Fibroblast of pulmonary artery (primary cell): ENCODE data around the gene MTFR1L.

Experiments
- DNase-seq: peaks from one replicate; pipeline ENCODE4 v3.0.0-alpha.2; 2010; ENCODE audit warnings: low read depth
- H3K4me3 ChIP-seq: replicated peaks from 2 replicates; pipeline ENCODE4 v1.5.1; 2011; ENCODE audit warnings: low read depth, mild to moderate bottlenecking, control low read depth, low read length, moderate library complexity
- TF ChIP-seq, protein P1 (sequence below): IDR thresholded peaks from 2 replicates; pipeline ENCODE4 v1.5.1; 2011; ENCODE audit warnings: mild to moderate bottlenecking, control low read depth, low read length, inconsistent platforms; ENCODE audit errors: missing control alignments

MTFR1L gene

DNA sequence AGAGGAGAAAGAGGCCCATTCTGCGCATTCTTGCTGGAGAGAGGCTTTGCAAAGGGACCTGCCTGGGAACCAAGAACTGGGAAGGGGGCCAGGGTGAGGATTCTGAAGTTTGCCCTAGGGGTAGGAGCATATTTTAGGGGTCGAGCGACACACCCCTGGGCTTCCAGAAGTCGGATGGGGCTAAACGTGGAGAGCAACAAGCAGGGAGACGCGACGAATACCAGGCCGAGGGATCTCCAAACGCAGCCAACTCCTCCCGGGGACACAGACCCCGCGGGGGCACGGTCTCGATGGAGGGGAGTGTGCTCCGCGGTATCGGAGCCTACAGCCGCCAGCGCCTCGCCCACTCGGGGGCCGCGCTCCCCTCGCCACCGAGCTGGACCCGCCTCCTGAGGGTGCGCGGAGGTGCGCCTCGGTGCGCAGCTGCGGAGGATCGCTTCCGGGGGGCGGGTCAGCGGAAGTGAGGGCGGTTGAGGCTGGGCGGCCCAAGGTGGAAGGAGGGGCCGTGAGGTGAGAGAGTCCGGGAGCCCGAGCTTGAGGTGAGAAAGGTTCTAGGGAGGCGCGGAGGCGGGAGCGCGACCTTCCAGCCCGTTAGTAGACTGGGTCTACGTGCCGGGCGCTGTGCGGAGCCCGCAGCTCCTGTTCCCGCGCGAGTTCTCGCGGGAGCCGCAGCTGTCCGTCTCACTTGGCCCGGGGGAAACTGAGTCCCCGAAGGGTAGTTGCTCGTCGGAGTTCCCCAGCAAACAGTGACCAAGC is at the start of gene MTFR1L:
Gene MTFR1L (plus strand): TSS at position 464 of the 756 bp plus-strand sequence. CDS start 3,151 bp downstream, outside the sequence.
- peak within 1 kb of the TSS; percentile 90 for H3K4me3 ChIP-seq
- TF ChIP-seq, protein P1, sequence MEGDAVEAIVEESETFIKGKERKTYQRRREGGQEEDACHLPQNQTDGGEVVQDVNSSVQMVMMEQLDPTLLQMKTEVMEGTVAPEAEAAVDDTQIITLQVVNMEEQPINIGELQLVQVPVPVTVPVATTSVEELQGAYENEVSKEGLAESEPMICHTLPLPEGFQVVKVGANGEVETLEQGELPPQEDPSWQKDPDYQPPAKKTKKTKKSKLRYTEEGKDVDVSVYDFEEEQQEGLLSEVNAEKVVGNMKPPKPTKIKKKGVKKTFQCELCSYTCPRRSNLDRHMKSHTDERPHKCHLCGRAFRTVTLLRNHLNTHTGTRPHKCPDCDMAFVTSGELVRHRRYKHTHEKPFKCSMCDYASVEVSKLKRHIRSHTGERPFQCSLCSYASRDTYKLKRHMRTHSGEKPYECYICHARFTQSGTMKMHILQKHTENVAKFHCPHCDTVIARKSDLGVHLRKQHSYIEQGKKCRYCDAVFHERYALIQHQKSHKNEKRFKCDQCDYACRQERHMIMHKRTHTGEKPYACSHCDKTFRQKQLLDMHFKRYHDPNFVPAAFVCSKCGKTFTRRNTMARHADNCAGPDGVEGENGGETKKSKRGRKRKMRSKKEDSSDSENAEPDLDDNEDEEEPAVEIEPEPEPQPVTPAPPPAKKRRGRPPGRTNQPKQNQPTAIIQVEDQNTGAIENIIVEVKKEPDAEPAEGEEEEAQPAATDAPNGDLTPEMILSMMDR = no peak
- peak; percentile 68 for DNase-seq

DNA sequence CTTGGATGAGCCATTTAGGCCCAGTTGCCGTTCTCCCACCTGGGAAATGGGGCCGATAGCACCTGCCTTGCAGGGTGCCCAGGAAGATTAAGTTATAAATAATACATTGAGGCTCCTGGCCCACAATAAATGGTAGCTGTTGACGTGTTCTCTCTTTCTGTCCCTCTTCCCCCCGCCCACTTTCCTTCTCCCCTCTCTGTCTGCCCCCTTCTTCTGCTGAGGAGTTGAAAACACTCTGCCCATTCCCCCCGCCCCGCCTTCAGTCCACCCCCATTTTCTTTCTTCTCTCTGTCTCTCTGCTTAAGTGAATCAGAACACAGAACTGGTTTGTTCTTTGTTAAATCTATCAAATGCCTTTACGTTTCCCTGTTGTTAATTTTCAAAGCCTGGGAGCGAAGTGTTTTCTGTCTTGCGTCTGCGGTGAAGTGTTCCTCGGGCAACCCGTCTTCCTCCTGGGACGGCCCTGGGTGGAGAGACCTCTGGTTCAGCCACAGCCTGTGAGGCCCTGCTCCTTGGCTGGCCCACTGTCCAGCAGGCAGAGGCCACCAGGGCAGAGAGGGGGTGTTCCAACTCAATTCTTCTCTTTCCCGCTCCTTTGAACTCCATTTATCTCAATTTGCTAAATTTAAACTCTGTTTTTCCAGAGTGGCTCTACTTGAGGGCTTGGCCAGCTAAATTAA is 49.1 kb upstream of the MTFR1L start:
- no peak overlapping the region for H3K4me3 ChIP-seq
- TF ChIP-seq, protein P1 = no peak
- DNase-seq = no peak

DNA sequence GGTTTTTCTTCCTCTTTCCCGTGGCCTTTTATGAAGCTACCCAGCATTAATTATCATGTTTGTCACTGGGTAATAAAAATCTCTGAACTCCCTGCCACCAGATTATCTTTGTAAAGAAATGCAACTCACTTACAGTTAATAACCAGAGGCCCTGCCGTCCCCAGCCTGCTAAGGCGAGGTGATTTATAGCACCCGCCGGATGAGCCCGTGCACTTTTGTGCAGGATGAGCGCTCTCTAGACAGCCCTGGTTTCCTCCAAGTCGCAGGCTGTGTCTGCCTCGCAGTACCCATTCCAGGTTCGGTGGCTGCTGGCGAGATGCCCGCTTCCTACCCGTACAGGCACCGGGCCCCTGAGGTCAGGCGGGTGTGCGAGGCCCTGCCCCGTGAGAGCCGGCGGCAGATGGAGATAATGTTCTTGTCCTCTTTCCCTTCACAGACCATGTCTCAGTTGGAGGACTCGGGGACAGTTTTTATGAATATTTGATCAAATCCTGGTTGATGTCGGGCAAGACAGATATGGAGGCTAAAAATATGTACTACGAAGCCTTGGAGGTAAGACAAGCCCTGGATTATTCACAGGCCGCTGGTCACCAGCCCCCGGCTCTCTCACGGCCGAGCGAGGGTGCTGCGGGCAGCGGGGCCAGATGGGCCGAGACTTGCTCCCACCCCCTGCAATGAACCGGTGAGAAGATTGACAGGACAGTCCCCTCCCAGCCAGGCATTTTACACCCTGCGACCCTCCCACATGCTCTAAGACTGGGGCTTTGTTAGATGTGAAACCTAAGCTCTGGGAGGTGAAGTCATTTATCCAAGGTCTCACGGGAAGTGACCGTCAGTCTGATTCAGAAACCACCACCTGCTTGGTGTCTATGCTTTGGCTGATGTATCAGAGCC is 48.3 kb upstream of the MTFR1L start:
- DNase-seq = no peak
- TF ChIP-seq, protein P1 = no peak
- H3K4me3 ChIP-seq = no peak overlapping the region

DNA sequence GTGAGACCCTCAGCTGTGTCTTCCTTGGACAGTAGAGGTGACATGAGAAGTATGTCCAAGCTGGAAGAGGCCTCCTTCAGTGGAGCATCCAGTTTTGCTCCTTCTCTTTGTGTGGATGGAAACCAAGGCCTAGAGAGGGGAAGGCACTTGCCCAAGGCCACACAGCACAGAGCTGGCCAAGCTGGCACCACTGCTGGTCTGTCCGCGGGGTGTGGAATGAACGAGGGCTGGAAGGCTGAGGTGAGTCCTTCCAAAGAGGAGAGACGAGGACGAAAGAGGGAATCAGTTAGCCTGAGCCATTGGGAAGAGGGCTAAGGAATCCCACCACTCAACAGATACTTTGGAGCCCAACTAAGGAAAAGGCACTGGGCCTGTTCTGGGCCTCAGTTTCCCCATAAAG is 47.6 kb upstream of the MTFR1L start:
- no peak for DNase-seq
- no peak overlapping the region for H3K4me3 ChIP-seq
- TF ChIP-seq, protein P1 = no peak

DNA sequence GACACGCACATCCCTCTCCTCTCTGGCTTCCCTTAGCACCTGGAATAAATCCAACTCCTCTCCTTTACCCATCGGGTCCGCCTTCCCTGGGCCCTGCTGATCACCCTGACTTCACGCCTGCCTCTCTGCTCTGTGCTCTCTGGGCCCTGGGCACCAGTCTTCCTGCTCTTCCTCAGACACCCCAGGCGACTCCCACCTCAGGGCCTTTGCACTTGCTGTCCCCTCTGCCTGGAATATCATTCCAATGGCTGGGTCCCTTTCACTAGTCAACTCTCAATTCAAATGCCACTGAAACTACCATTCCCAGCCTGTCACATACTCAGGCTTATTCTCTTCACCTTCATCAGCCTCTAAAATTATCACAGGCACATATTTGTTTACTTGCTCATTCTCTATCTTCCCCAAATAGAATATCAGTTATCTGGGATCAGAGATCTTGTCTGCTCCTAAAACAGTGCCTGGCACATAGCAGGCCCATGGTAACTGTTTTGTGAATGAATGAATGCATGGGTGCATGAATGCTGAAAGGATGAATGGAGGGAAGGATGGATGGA is 47.0 kb upstream of the MTFR1L start:
- DNase-seq = no peak
- TF ChIP-seq, protein P1 = no peak
- H3K4me3 ChIP-seq = no peak overlapping the region

DNA sequence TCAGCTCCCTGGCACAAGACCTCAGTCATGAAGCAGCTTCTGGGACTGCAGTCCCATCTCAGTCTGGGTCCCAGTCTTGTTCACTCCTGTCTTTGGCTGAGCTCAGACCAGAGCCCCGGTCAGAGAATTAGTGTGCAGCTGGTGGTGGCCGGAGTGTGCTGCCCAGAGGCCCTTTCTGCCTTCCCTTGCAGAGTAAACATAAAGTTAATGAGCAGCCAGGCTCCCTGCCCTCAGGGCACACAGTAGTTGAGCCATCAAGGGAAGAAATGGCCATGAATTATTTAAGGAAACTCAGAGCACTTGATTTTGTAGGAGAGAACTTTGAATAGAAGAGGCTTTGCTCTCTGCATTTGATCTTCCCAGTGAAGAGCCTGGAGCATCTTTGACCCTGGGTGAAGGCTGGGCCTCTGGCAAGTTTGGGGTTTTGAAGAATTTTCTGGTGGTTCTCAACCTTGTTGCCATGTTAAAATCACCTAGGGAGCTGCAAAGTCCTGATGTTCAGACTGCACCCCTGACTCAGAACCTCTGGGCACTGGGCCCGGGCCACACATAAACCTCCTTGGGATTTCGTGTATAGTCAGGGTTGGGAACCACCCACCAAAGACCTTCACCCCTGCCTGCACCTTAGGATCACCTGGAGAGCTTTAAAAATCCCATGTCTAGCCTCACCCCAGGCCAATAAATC is 46.2 kb upstream of the MTFR1L start:
- no peak overlapping the region for H3K4me3 ChIP-seq
- TF ChIP-seq, protein P1 = no peak
- no peak for DNase-seq
